Tibial nerve (tissue), 4 donors: ENCODE results near the gene CORIN. TPM values are rescaled to one million over a fixed set of nuclear protein-coding genes. Genes with fewer than 3 reads are reported as not detected.

Experiments
- DNase-seq, 2 donors: peaks; one replicate each; pipeline ENCODE4 v3.0.0-alpha.2; 2019; ENCODE audit warnings: low spot score in 2 of 2
- H3K27ac ChIP-seq, 4 donors: fragments of 200-600 bp; sonication (generic) in 3 of 4; one replicate each; pipeline ENCODE4 v1.5.1; 2017 to 2019; ENCODE audit warnings: mild to moderate bottlenecking in 1 of 4
- H3K27me3 ChIP-seq, 2 donors: fragments of 200-600 bp; sonication (generic) in 1 of 2; one replicate each; pipeline versions ENCODE4 v1.5.1 to v1.6.0; 2017 to 2019
- H3K36me3 ChIP-seq, 3 donors: fragments of 200-600 bp; sonication (generic); one replicate each; pipeline ENCODE4 v1.5.1; 2018 to 2019
- H3K4me1 ChIP-seq, 4 donors: fragments of 200-600 bp; sonication (generic) in 3 of 4; one replicate each; pipeline ENCODE4 v1.5.1; 2017 to 2019
- H3K4me3 ChIP-seq, 4 donors: fragments of 200-600 bp; sonication (generic) in 3 of 4; one replicate each; pipeline ENCODE4 v1.5.1; 2017 to 2019; ENCODE audit warnings: mild to moderate bottlenecking in 1 of 4, moderate library complexity in 1 of 4
- H3K9me3 ChIP-seq, 4 donors: fragments of 200-600 bp; sonication (generic) in 3 of 4; one replicate each; pipeline ENCODE4 v1.5.1; 2017 to 2019
- CTCF ChIP-seq, 5 experiments: fragments of 200-600 bp in 3 of 5; fragments of 450-650 bp in 2 of 5; sonication (generic) in 3 of 5; IDR thresholded peaks; one replicate each; pipeline ENCODE4 v1.5.1; 2016 to 2019; ENCODE audit warnings: antibody characterized with exemption in 5 of 5, mild to moderate bottlenecking in 3 of 5, moderate library complexity in 2 of 5
- EP300 ChIP-seq, 2 donors: sonication (generic); formaldehyde crosslinking; IDR thresholded peaks; one replicate each; pipeline ENCODE4 v1.6.1; 2017; ENCODE audit warnings: antibody characterized with exemption in 2 of 2, mild to moderate bottlenecking in 1 of 2
- POLR2A ChIP-seq, 2 donors: fragments of 450-650 bp; IDR thresholded peaks; one replicate each; pipeline ENCODE4 v1.6.1; 2017; ENCODE audit warnings: antibody characterized with exemption in 2 of 2, mild to moderate bottlenecking in 2 of 2, moderate library complexity in 2 of 2
- WGBS, 2 donors: methylation state at CpG; one replicate each; pipeline ENCODE4 v1.1.5; 2018; 5-methylcytosine and 5-hydroxymethylcytosine counted together
- total RNA-seq, 4 donors: library from RNA; depleted of rRNA; stranded (reverse); fragments of >200 nt; gene quantifications; one replicate each; pipeline ENCODE4 v1.1.0, GENCODE V29; 2016

The CORIN gene
- total RNA-seq: under 1 TPM in 2 of 4 donors, not detected in 2; 0.22 to 0.42 TPM

GRCh38 chr4:47837908-47838294 is at the start of gene CORIN:
Gene CORIN (minus strand): TSS chr4:47838067. CDS start chr4:47837949, 118 bp downstream.
- Histone ChIP-seq H3K36me3 (peaks cover 0 to 4% (median 0%) of the 10 kb centered on the region in 3 donors), H3K4me1 (peaks cover 0 to 35% (median 15%) of the 10 kb centered on the region in 4 donors), H3K4me3 (peak within 1 kb of the TSS; percentile 21 to 59 (median 46)), H3K9me3 (peaks cover 0 to 3% (median 0%) of the 10 kb centered on the region in 4 donors), H3K27ac (peak within 1 kb of the TSS in 1 of 4 donors; percentile 35), H3K27me3 (no peaks in the 10 kb centered on the region)
- WGBS, 2 donors: 4 to 5% methylated on average over 16 of the region's 16 CpGs
- no peak for TF ChIP-seq POLR2A (IDR thresholded peaks at IDR 0.05)
- no peak for TF ChIP-seq CTCF (IDR thresholded peaks at IDR 0.05)
- no peak for TF ChIP-seq EP300 (IDR thresholded peaks at IDR 0.05)
- no peak for DNase-seq

GRCh38 chr4:47882228-47882627 is 44.4 kb upstream of the CORIN start:
- no peak overlapping the region for H3K27ac ChIP-seq
- no peak overlapping the region for H3K4me3 ChIP-seq
- TF ChIP-seq EP300 (IDR thresholded peaks at IDR 0.05) (no peak), POLR2A (IDR thresholded peaks at IDR 0.05) (no peak), CTCF (IDR thresholded peaks at IDR 0.05) (no peak)
- 63 to 70% methylated on average over 3 of the region's 3 CpGs for WGBS, 2 donors
- H3K27me3 ChIP-seq: no peaks in the 10 kb centered on the region
- DNase-seq: no peak
- H3K36me3 ChIP-seq: peaks cover 5 to 72% (median 16%) of the 10 kb centered on the region in 3 donors
- H3K9me3 ChIP-seq: no peaks in the 10 kb centered on the region
- no peaks in the 10 kb centered on the region for H3K4me1 ChIP-seq

GRCh38 chr4:47879458-47879857 is 41.6 kb upstream of the CORIN start:
- H3K4me3 ChIP-seq: no peak overlapping the region
- H3K27ac ChIP-seq: no peak overlapping the region
- H3K27me3 ChIP-seq: no peaks in the 10 kb centered on the region
- H3K36me3 ChIP-seq: peaks cover 3 to 75% (median 22%) of the 10 kb centered on the region in 3 donors
- H3K4me1 ChIP-seq: no peaks in the 10 kb centered on the region
- H3K9me3 ChIP-seq: no peaks in the 10 kb centered on the region
- DNase-seq: no peak
- no peak for TF ChIP-seq POLR2A (IDR thresholded peaks at IDR 0.05)
- no peak for TF ChIP-seq EP300 (IDR thresholded peaks at IDR 0.05)
- no peak for TF ChIP-seq CTCF (IDR thresholded peaks at IDR 0.05)

GRCh38 chr4:47876784-47877546 is 39.1 kb upstream of the CORIN start:
- Histone ChIP-seq H3K4me3 (no peak overlapping the region), H3K9me3 (peaks cover 0 to 16% (median 4%) of the 10 kb centered on the region in 4 donors), H3K27me3 (no peaks in the 10 kb centered on the region), H3K36me3 (peaks cover 0 to 76% (median 18%) of the 10 kb centered on the region in 3 donors), H3K27ac (no peak overlapping the region), H3K4me1 (no peaks in the 10 kb centered on the region)
- no peak for TF ChIP-seq CTCF (IDR thresholded peaks at IDR 0.05)
- TF ChIP-seq POLR2A (IDR thresholded peaks at IDR 0.05): no peak
- no peak for TF ChIP-seq EP300 (IDR thresholded peaks at IDR 0.05)
- 91 to 92% methylated on average over 3 of the region's 3 CpGs for WGBS, 2 donors
- no peak for DNase-seq

- DNase-seq: no peak
- no peaks in the 10 kb centered on the region for H3K4me1 ChIP-seq
- no peak overlapping the region for H3K4me3 ChIP-seq
- H3K27me3 ChIP-seq: no peaks in the 10 kb centered on the region
- H3K36me3 ChIP-seq: peaks cover 0 to 76% (median 18%) of the 10 kb centered on the region in 3 donors
- peaks cover 0 to 16% (median 4%) of the 10 kb centered on the region in 4 donors for H3K9me3 ChIP-seq
- no peak overlapping the region for H3K27ac ChIP-seq
- no peak for TF ChIP-seq EP300 (IDR thresholded peaks at IDR 0.05)
- TF ChIP-seq POLR2A (IDR thresholded peaks at IDR 0.05): no peak
- TF ChIP-seq CTCF (IDR thresholded peaks at IDR 0.05): no peak
Measured at GRCh38 chr4:47876310-47876709, 38.4 kb upstream of the CORIN start.
